ENCODE measurements around the gene RUSC2. TPM values are rescaled to one million over a fixed set of nuclear protein-coding genes. Genes with fewer than 3 reads are reported as not detected.

RUSC2 gene, protein sequence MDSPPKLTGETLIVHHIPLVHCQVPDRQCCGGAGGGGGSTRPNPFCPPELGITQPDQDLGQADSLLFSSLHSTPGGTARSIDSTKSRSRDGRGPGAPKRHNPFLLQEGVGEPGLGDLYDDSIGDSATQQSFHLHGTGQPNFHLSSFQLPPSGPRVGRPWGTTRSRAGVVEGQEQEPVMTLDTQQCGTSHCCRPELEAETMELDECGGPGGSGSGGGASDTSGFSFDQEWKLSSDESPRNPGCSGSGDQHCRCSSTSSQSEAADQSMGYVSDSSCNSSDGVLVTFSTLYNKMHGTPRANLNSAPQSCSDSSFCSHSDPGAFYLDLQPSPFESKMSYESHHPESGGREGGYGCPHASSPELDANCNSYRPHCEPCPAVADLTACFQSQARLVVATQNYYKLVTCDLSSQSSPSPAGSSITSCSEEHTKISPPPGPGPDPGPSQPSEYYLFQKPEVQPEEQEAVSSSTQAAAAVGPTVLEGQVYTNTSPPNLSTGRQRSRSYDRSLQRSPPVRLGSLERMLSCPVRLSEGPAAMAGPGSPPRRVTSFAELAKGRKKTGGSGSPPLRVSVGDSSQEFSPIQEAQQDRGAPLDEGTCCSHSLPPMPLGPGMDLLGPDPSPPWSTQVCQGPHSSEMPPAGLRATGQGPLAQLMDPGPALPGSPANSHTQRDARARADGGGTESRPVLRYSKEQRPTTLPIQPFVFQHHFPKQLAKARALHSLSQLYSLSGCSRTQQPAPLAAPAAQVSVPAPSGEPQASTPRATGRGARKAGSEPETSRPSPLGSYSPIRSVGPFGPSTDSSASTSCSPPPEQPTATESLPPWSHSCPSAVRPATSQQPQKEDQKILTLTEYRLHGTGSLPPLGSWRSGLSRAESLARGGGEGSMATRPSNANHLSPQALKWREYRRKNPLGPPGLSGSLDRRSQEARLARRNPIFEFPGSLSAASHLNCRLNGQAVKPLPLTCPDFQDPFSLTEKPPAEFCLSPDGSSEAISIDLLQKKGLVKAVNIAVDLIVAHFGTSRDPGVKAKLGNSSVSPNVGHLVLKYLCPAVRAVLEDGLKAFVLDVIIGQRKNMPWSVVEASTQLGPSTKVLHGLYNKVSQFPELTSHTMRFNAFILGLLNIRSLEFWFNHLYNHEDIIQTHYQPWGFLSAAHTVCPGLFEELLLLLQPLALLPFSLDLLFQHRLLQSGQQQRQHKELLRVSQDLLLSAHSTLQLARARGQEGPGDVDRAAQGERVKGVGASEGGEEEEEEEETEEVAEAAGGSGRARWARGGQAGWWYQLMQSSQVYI (N-terminal part only)
- total RNA-seq (2021; ENCODE audit: unreplicated experiment) (11.6 TPM), Bru-seq, nascent RNA (percentile 58 among the genes with signal in this experiment), BruChase-seq, experiment 1, labeled RNA remaining after a 6-hour chase (percentile 61 among the genes with signal in this experiment), BruChase-seq, experiment 2, labeled RNA remaining after a 2-hour chase (percentile 64 among the genes with signal in this experiment)
- polyA plus RNA-seq (2012), result 7.3 and 7.7 TPM in 2 replicates
- long read RNA-seq, partial matches to known transcripts, result 3 of 3 reads
- long read RNA-seq, other reads (novel, unspliced or antisense), result 0 of 3 reads

DNA sequence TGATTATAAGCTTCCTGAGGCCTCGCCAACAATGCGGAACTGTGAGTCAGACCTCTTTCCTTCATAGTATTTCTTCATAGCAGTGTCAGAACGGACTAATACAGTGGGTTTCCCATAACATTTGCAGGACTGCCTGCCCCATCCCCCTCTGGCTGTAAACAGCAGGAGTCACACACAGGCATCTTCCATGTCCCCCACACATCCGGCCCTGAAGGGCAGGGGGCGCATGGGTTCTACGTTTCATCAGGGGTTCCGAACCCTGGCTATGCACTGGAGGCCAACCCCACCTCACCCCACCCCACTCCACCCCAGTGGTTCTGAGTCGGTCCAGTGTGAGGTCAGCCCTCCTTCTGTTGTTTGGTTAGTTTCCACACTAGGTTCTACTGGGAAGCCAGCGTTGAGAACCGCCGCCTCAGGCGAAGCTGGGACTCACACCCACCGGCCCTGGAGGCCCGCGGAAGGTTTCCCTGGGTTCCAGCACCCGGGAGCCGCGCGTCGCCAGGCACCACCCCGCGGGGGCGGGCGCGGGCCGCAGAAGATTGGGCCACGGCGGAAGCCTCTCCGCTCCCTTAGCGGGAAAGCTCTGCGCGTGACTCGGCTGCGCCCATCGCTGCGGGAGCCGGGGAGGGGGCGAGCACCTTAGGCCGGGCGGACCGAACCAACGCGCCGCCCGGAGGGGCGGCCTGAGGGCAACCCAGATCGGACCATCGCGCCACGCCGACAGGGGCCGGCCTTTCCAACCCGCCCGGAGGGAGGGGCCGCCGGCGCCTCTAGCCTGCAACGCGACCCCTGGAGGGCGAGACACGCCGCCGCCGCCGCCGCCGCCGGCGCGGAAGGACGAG is at the start of gene RUSC2:
Gene RUSC2, plus strand, starts transcription at position 799 of the 842 bp plus-strand sequence. CDS start 56,411 bp downstream, outside the sequence.
- CTCF ChIA-PET, result interaction anchor here (0.7 to 1.4 kb wide), 3 partner anchors 10 to 374 kb away, joined by 3 to 17 read pairs (median 4); partner anchors contain the start of gene ATOSB
- H3K79me2 ChIP-seq (ENCODE audit: insufficient read depth, low read length), result peaks cover 23% of the 10 kb centered on the region
- ATAC-seq (peak; percentile 85), DNase-seq (ENCODE audit: low read depth, low spot score) (peak; percentile 68)
- peak within 1 kb of the TSS; percentile 82 for H3K4me2 ChIP-seq (ENCODE audit: low read length)
- no peaks in the 10 kb centered on the region for H4K20me1 ChIP-seq (ENCODE audit: insufficient read depth)
- intact Hi-C loops (cut with micrococcal nuclease), result loop anchor here (1.0 to 2.0 kb wide), 2 partner anchors 22 to 65 kb away; no protein-coding TSS in a partner anchor
- H2AFZ ChIP-seq (ENCODE audit: low read depth, low read length, poor library complexity, severe bottlenecking), result peak within 1 kb of the TSS; percentile 55
- no TSS peak for BruUV-seq (replicated peaks)
- no peaks in the 10 kb centered on the region for H3K9me2 ChIP-seq (ENCODE audit: insufficient read depth)
- H3K27me3 ChIP-seq (ENCODE audit: insufficient read depth, low read length), result no peaks in the 10 kb centered on the region
- peak within 1 kb of the TSS; percentile 70 for H3K27ac ChIP-seq (ENCODE audit: low read depth, low read length)
- POLR2A ChIA-PET, result interaction anchor here (0.8 to 1.4 kb wide), 4 partner anchors 11 to 64 kb away, joined by 3 to 7 read pairs (median 4); no protein-coding TSS in a partner anchor
- peaks cover 23 to 38% of the 10 kb centered on the region in 2 experiments for H3K4me1 ChIP-seq (ENCODE audit: control insufficient read depth in 1 of 2, insufficient read depth in 2 of 2, low read length in 2 of 2)
- RAD21 ChIA-PET (ENCODE audit: low non-redundant PET in 1 of 2, low total read pairs in 2 of 2, uncharacterized antibody in 2 of 2, unreplicated experiment in 2 of 2), result interaction anchor here (1.0 to 1.4 kb wide), 2 partner anchors 64 kb away, joined by 5 read pairs; no protein-coding TSS in a partner anchor
- peak within 1 kb of the TSS; percentile 81 for H3K9ac ChIP-seq (ENCODE audit: low read length)
- peak within 1 kb of the TSS; percentile 60 to 68 for H3K4me3 ChIP-seq (replicated peaks in 1 of 2; ENCODE audit: low read depth in 1 of 2, low read length in 2 of 2)
- H3K36me3 ChIP-seq (ENCODE audit: control insufficient read depth in 1 of 2, insufficient read depth in 2 of 2, low read length in 2 of 2), result no peaks in the 10 kb centered on the region
- H3K9me3 ChIP-seq (ENCODE audit: control insufficient read depth in 1 of 2, insufficient read depth in 1 of 2, low read depth in 1 of 2, low read length in 2 of 2), result no peaks in the 10 kb centered on the region
- TF ChIP-seq EGR1 (IDR thresholded peaks at IDR 0.05; ENCODE audit: low read depth) (peak; percentile 93), EZH2phosphoT487 (IDR thresholded peaks at IDR 0.05; ENCODE audit: borderline replicate concordance) (no peak), SRF (IDR thresholded peaks at IDR 0.05; ENCODE audit: low read depth) (no peak), POLR2AphosphoS5 (IDR thresholded peaks at IDR 0.05; ENCODE audit: low read depth, low read length) (peak; percentile 62), EZH2 (IDR thresholded peaks at IDR 0.05) (no peak), POLR2A (IDR thresholded peaks at IDR 0.05; ENCODE audit: borderline replicate concordance, extremely low read depth, insufficient read depth, insufficient read length) (peak; percentile 40), SP1 (IDR thresholded peaks at IDR 0.05; ENCODE audit: low read depth) (no peak), CTCF (IDR thresholded peaks at IDR 0.05 in 2 of 3, conservative IDR thresholded peaks at IDR 0.05 in 1 of 3; ENCODE audit: borderline replicate concordance in 1 of 3, insufficient read depth in 1 of 3, low read depth in 2 of 3, low read length in 2 of 3) (peak; percentile 32 to 49 (median 46); a peak in 4 of 6 replicates), ZNF274 (IDR thresholded peaks at IDR 0.05; ENCODE audit: low read depth, low read length) (no peak), REST (IDR thresholded peaks at IDR 0.05; ENCODE audit: low read depth) (no peak), ATF3 (IDR thresholded peaks at IDR 0.05) (no peak), CBX3 (IDR thresholded peaks at IDR 0.05; ENCODE audit: low read depth) (no peak)

All from HCT116 (cell line).